Heart left ventricle (tissue), 13 donors: ENCODE data around the gene LILRA6.

Source experiments
- POLR2A ChIP-seq, 2 donors: fragments of 450-650 bp; IDR thresholded peaks; one replicate each; pipeline ENCODE4 v1.6.1; 2017; ENCODE audit warnings: antibody characterized with exemption in 2 of 2, mild to moderate bottlenecking in 2 of 2, moderate library complexity in 2 of 2
- TF ChIP-seq, protein P1 (sequence below), 12 donors: fragments of 200-600 bp; sonication (generic) in 4 of 12; IDR thresholded peaks; one replicate each; pipeline versions ENCODE4 v1.5.0 to v1.8.0; 2018 to 2022; ENCODE audit warnings: antibody characterized with exemption in 12 of 12, mild to moderate bottlenecking in 5 of 12
- donor health status: ischemic (EF 13 %, LVEDD 7.1; RV severe dilation, severe dysfunction).
- donor health status: DM: no; HTN: yes; CAD: no.
- donor health status: DM: no; HTN: no; CAD: no.
- donor health status: ischemic (EF 25% LVEDD 6.9; RV normal size, moderate dysfunction).
- donor health status: ischemic (EF 25% LVEDD 5.7; RV mildly dilated, moderate dysfunction).
- donor health status: ischemic (EF 35%, LVEDD 5.7; RV mildly dilated, moderate dysfunction).
- donor health status: nonischemic (EF 11% LVEDD 7.7; RV severe dilation, severe dysfunction).
- donor health status: DM: yes; HTN: yes; CAD: no.
- donor health status: PGD.
- donor health status: ischemic (EF 29% LVEDD 5.4; RV normal size, mild dysfunction).
- donor health status: nonischemic (EF 23%, LVEDD 6.1; RV moderate dilation, normal function).

DNA sequence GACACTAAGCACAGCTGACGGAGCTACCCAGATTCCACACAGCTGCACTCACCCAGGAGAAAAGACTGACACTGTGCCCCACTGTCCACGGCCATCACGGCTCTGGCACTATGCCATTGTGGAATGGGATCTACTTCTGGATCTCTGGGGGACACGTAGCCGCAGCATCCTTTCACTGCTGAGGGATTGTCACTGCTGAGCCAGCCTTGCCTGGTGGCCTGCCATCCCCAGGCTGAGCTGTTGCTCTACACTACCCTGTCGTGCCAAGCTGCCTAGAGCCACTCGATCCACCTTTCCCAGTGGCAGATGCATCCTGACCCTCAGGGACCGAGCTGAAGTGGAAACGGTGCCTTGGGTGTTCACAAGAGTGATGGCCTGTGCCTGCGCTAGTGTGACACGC, 19.5 kb upstream of the LILRA6 start:
- TF ChIP-seq, protein P1, sequence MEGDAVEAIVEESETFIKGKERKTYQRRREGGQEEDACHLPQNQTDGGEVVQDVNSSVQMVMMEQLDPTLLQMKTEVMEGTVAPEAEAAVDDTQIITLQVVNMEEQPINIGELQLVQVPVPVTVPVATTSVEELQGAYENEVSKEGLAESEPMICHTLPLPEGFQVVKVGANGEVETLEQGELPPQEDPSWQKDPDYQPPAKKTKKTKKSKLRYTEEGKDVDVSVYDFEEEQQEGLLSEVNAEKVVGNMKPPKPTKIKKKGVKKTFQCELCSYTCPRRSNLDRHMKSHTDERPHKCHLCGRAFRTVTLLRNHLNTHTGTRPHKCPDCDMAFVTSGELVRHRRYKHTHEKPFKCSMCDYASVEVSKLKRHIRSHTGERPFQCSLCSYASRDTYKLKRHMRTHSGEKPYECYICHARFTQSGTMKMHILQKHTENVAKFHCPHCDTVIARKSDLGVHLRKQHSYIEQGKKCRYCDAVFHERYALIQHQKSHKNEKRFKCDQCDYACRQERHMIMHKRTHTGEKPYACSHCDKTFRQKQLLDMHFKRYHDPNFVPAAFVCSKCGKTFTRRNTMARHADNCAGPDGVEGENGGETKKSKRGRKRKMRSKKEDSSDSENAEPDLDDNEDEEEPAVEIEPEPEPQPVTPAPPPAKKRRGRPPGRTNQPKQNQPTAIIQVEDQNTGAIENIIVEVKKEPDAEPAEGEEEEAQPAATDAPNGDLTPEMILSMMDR (IDR thresholded peaks at IDR 0.05), result no peak
- TF ChIP-seq POLR2A (IDR thresholded peaks at IDR 0.05), result no peak
